HCT116 (cell line): ENCODE measurements around the gene ARF5. TPM values are rescaled to one million over a fixed set of nuclear protein-coding genes. Genes with fewer than 3 reads are reported as not detected.
A peak's percentile ranks its signal among the peaks of the same experiment; 100 is the strongest.

Experiments
- ATAC-seq: fragments of 200-7000 bp; cut with Tn5 transposase; 2 replicates; pipeline ENCODE4 v1.9.1; 2020; ENCODE audit warnings: mild to moderate bottlenecking, moderate library complexity
- BruUV-seq: library from RNA; stranded (reverse); fragments of 400-500 nt; replicated peaks from 2 replicates; lab custom pipeline; 2021; lab: Mats Ljungman, UMichigan
- CTCF ChIA-PET: fragments of 300-600 bp; sonication (Branson Sonifier 250); formaldehyde crosslinking; loops from one replicate; lab custom pipeline; 2021; ENCODE audit warnings: antibody characterized with exemption; lab: Charles Lee
- POLR2A ChIA-PET: fragments of 300-600, 350-600 bp; sonication (Branson Sonifier 250); formaldehyde crosslinking; loops from one replicate; lab custom pipeline; 2021; ENCODE audit warnings: antibody characterized with exemption; lab: Charles Lee
- RAD21 ChIA-PET, 2 experiments: fragments of 300-600 bp; sonication (Branson Sonifier 250); formaldehyde crosslinking; loops; one replicate each; lab custom pipeline; 2023; ENCODE audit warnings: low total read pairs in 2 of 2; ENCODE audit not compliant: uncharacterized antibody in 2 of 2, unreplicated experiment in 2 of 2, low non-redundant PET in 1 of 2; lab: Charles Lee
- DNase-seq: peaks from one replicate; pipeline ENCODE4 v3.0.0-alpha.2; 2010; ENCODE audit warnings: low read depth, low spot score
- H2AFZ ChIP-seq: fragments of 200-600 bp; shearing (Covaris generic), sonication (generic); 2 replicates; pipeline ENCODE4 v1.6.1; 2017; ENCODE audit warnings: low read depth, mixed run types, mixed read lengths, antibody characterized with exemption, low read length; ENCODE audit not compliant: poor library complexity, severe bottlenecking
- H3K27ac ChIP-seq: 2 replicates; pipeline ENCODE4 v1.5.1; 2012; ENCODE audit warnings: low read depth, low read length
- H3K27me3 ChIP-seq: fragments of 200-600 bp; sonication (generic); 2 replicates; pipeline ENCODE4 v1.6.1; 2016; ENCODE audit warnings: mixed run types, low read length, mixed read lengths; ENCODE audit not compliant: insufficient read depth
- H3K36me3 ChIP-seq, 2 experiments: fragments of 200-500 bp in 1 of 2; fragments of 200-600 bp in 1 of 2; sonication (Bioruptor generic) in 1 of 2; sonication (generic) in 1 of 2; 2 replicates each; pipeline versions ENCODE4 v1.5.1 to v1.6.1; 2014 to 2016; ENCODE audit warnings: low read length in 2 of 2, inconsistent platforms in 1 of 2, mixed read lengths in 1 of 2, mixed run types in 1 of 2; ENCODE audit not compliant: insufficient read depth in 2 of 2, control insufficient read depth in 1 of 2
- H3K4me1 ChIP-seq, 2 experiments: fragments of 200-600 bp in 1 of 2; sonication (generic) in 1 of 2; 2 replicates each; pipeline versions ENCODE4 v1.5.1 to v1.6.1; 2012 to 2017; ENCODE audit warnings: low read length in 2 of 2, inconsistent platforms in 1 of 2, mild to moderate bottlenecking in 1 of 2, mixed read lengths in 1 of 2, mixed run types in 1 of 2, moderate library complexity in 1 of 2; ENCODE audit not compliant: insufficient read depth in 2 of 2, control insufficient read depth in 1 of 2
- H3K4me2 ChIP-seq: fragments of 200-600 bp; sonication (generic); 2 replicates; pipeline ENCODE4 v1.6.1; 2017; ENCODE audit warnings: mixed run types, low read length, mixed read lengths
- H3K4me3 ChIP-seq, 2 experiments: fragments of 200-600 bp in 1 of 2; sonication (generic) in 1 of 2; replicated peaks in 1 of 2; 2 replicates each; pipeline ENCODE4 v1.5.1; 2011 to 2016; ENCODE audit warnings: low read length in 2 of 2, control low read depth in 1 of 2, low read depth in 1 of 2, mild to moderate bottlenecking in 1 of 2, mixed read lengths in 1 of 2, mixed run types in 1 of 2
- H3K79me2 ChIP-seq: fragments of 200-600 bp; sonication (generic); 2 replicates; pipeline ENCODE4 v1.6.1; 2017; ENCODE audit warnings: mild to moderate bottlenecking, mixed run types, low read length, moderate library complexity, mixed read lengths; ENCODE audit not compliant: insufficient read depth
- H3K9ac ChIP-seq: fragments of 200-600 bp; sonication (generic); 2 replicates; pipeline ENCODE4 v1.6.1; 2016; ENCODE audit warnings: low read length, mixed read lengths
- H3K9me2 ChIP-seq: fragments of 200-600 bp; sonication (generic), shearing (Covaris generic); 2 replicates; pipeline ENCODE4 v1.6.1; 2017; ENCODE audit warnings: mixed run types, mild to moderate bottlenecking, moderate library complexity; ENCODE audit not compliant: insufficient read depth
- H3K9me3 ChIP-seq, 2 experiments: fragments of 200-500 bp in 1 of 2; fragments of 200-600 bp in 1 of 2; sonication (Bioruptor generic) in 1 of 2; sonication (generic) in 1 of 2; 2 replicates each; pipeline ENCODE4 v1.6.1; 2014 to 2017; ENCODE audit warnings: low read length in 2 of 2, mixed read lengths in 2 of 2, inconsistent platforms in 1 of 2, low read depth in 1 of 2, mild to moderate bottlenecking in 1 of 2, mixed run types in 1 of 2, moderate library complexity in 1 of 2; ENCODE audit not compliant: control insufficient read depth in 1 of 2, insufficient read depth in 1 of 2
- H4K20me1 ChIP-seq: fragments of 200-600 bp; sonication (generic), shearing (Covaris generic); 2 replicates; pipeline ENCODE4 v1.6.1; 2017; ENCODE audit warnings: mixed run types, mild to moderate bottlenecking, moderate library complexity; ENCODE audit not compliant: insufficient read depth
- CBX3 ChIP-seq: IDR thresholded peaks from 2 replicates; pipeline ENCODE4 v1.6.1; 2012; ENCODE audit warnings: low read depth
- CEBPB ChIP-seq: IDR thresholded peaks from 2 replicates; pipeline ENCODE4 v1.6.1; 2012; ENCODE audit warnings: low read depth
- CTCF ChIP-seq, 3 experiments: fragments of 200-600 bp in 1 of 3; sonication (generic) in 1 of 3; IDR thresholded peaks in 2 of 3; conservative IDR thresholded peaks in 1 of 3; 2 replicates each; pipeline ENCODE4 v1.5.1; 2012 to 2017; ENCODE audit warnings: low read depth in 2 of 3, low read length in 2 of 3, antibody characterized with exemption in 1 of 3, borderline replicate concordance in 1 of 3, control low read depth in 1 of 3, mild to moderate bottlenecking in 1 of 3, mixed read lengths in 1 of 3, mixed run types in 1 of 3, moderate library complexity in 1 of 3; ENCODE audit not compliant: insufficient read depth in 1 of 3
- EGR1 ChIP-seq: IDR thresholded peaks from 2 replicates; pipeline ENCODE4 v1.6.1; 2012; ENCODE audit warnings: low read depth
- EZH2 ChIP-seq: fragments of 200-600 bp; sonication (generic); IDR thresholded peaks from 2 replicates; pipeline ENCODE4 v1.6.1; 2017; ENCODE audit warnings: antibody characterized with exemption, mixed run types
- EZH2phosphoT487 ChIP-seq: fragments of 200-600 bp; IDR thresholded peaks from 2 replicates; pipeline ENCODE4 v1.6.1; 2018; ENCODE audit warnings: antibody characterized with exemption, borderline replicate concordance
- JUND ChIP-seq: IDR thresholded peaks from 2 replicates; pipeline ENCODE4 v1.6.1; 2012
- POLR2AphosphoS5 ChIP-seq: IDR thresholded peaks from 2 replicates; pipeline ENCODE4 v1.6.1; 2011; ENCODE audit warnings: mild to moderate bottlenecking, low read depth, low read length, moderate library complexity
- SP1 ChIP-seq: IDR thresholded peaks from 2 replicates; pipeline ENCODE4 v1.6.1; 2012; ENCODE audit warnings: low read depth
- TCF7L2 ChIP-seq: IDR thresholded peaks from 2 replicates; pipeline ENCODE4 v1.7.0; 2011; ENCODE audit warnings: borderline replicate concordance, inconsistent platforms; ENCODE audit not compliant: insufficient read depth, insufficient read length; ENCODE audit errors: extremely low read depth
- YY1 ChIP-seq: IDR thresholded peaks from 2 replicates; pipeline ENCODE4 v1.6.1; 2011; ENCODE audit warnings: low read length, low read depth, moderate library complexity, mild to moderate bottlenecking; ENCODE audit not compliant: insufficient replicate concordance; ENCODE audit errors: extremely low read depth
- ZNF274 ChIP-seq: fragments of 200-500 bp; sonication (Bioruptor generic); IDR thresholded peaks from 2 replicates; pipeline ENCODE4 v1.6.1; 2014; ENCODE audit warnings: mild to moderate bottlenecking, low read depth, low read length, inconsistent platforms
- intact Hi-C: fragments of 100-400 bp; cut with micrococcal nuclease; formaldehyde crosslinking; loops from 2 replicates; pipeline ENCODE4 v1.10.0; 2022
- total RNA-seq: library from RNA; stranded (reverse); gene quantifications from one replicate; pipeline ENCODE4 v1.2.1, GENCODE V29; 2021; ENCODE audit not compliant: unreplicated experiment

ARF5 gene
- total RNA-seq, 1 experiment from 2014 or later = 204 TPM

- no peak for ATAC-seq
- POLR2A ChIA-PET = no interaction called here
Measured at GRCh38 chr7:127612263-127612662, 24.1 kb downstream of the ARF5 start.

GRCh38 chr7:127616724-127617123 is 28.5 kb downstream of the ARF5 start:
- Histone ChIP-seq H3K9ac (no peak overlapping the region), H3K79me2 (no peaks in the 10 kb centered on the region), H3K36me3 (no peaks in the 10 kb centered on the region), H3K4me1 (no peaks in the 10 kb centered on the region), H3K4me2 (no peak overlapping the region), H3K9me2 (no peaks in the 10 kb centered on the region), H3K4me3 (no peak overlapping the region), H4K20me1 (no peaks in the 10 kb centered on the region), H2AFZ (no peak overlapping the region), H3K27ac (no peak overlapping the region), H3K9me3 (no peaks in the 10 kb centered on the region), H3K27me3 (peaks cover 82% of the 10 kb centered on the region)
- BruUV-seq = no TSS peak
- TF ChIP-seq CTCF (IDR thresholded peaks at IDR 0.05 in 2 of 3, conservative IDR thresholded peaks at IDR 0.05 in 1 of 3; ENCODE audit: borderline replicate concordance in 1 of 3, insufficient read depth in 1 of 3, low read depth in 2 of 3, low read length in 2 of 3) (no peak), EZH2phosphoT487 (0 out of 2 replicates have a peak, but pooled peaks have one; percentile 91), EZH2 (peak; percentile 38; the same call in 1 of the 2 replicates)
- ChIA-PET CTCF (interaction anchor here (0.9 to 1.2 kb wide), 2 partner anchors 12 to 19 kb away, joined by 3 to 7 read pairs; no protein-coding TSS in a partner anchor), RAD21 (no interaction called here), POLR2A (no interaction called here)
- intact Hi-C loops = no loop called here
- no peak for DNase-seq
- ATAC-seq = no peak

More at GRCh38 chr7:127612263-127612662, 24.1 kb downstream of the ARF5 start:
- intact Hi-C loops = no loop called here
- Histone ChIP-seq H2AFZ (no peak overlapping the region), H3K9me2 (no peaks in the 10 kb centered on the region), H3K4me3 (no peak overlapping the region), H3K4me2 (no peak overlapping the region), H3K9me3 (peaks cover 0 to 6% of the 10 kb centered on the region in 2 experiments; a peak in 1 of 4 replicates), H3K27me3 (peaks cover 41% of the 10 kb centered on the region), H3K27ac (no peak overlapping the region), H4K20me1 (no peaks in the 10 kb centered on the region), H3K79me2 (no peaks in the 10 kb centered on the region), H3K9ac (no peak overlapping the region), H3K36me3 (no peaks in the 10 kb centered on the region), H3K4me1 (no peaks in the 10 kb centered on the region)
- ChIA-PET CTCF (no interaction called here), RAD21 (no interaction called here)
- TF ChIP-seq CBX3 (no peak), TCF7L2 (no peak), SP1 (no peak), ZNF274 (no peak), CEBPB (no peak), YY1 (no peak), POLR2AphosphoS5 (no peak), JUND (no peak), EGR1 (no peak), EZH2 (no peak)
- no peak for DNase-seq
- no TSS peak for BruUV-seq
